IPS-18c (cell line): ENCODE measurements around the gene C16orf92.
A peak's percentile ranks its signal among the peaks of the same experiment; 100 is the strongest.

ENCODE experiments used
- H3K4me3 ChIP-seq: 2 replicates; pipeline ENCODE4 v1.7.0; 2013; ENCODE audit warnings: low read depth, mild to moderate bottlenecking, low read length, moderate library complexity; ENCODE audit not compliant: insufficient read depth
- H3K9me3 ChIP-seq: one replicate; pipeline ENCODE4 v1.6.1; 2013; ENCODE audit warnings: mild to moderate bottlenecking, low read length, moderate library complexity; ENCODE audit not compliant: control insufficient read depth, insufficient read depth

The C16orf92 gene

GRCh38 chr16:30022887-30023286 lies at the start of gene C16orf92:
C16orf92 (plus strand) TSS chr16:30023198; CDS start chr16:30023341, 143 bp downstream.
- H3K4me3 ChIP-seq, result no peak within 1 kb of the TSS
- no peaks in the 10 kb centered on the region for H3K9me3 ChIP-seq

GRCh38 chr16:29973384-29974246 lies 49.4 kb upstream of the C16orf92 start, which contains the start of gene TAOK2:
TAOK2 (plus strand) TSS chr16:29973868; CDS start chr16:29977773, 3,905 bp downstream.
- peak within 1 kb of the TSS; percentile 88 for H3K4me3 ChIP-seq
- H3K9me3 ChIP-seq, result peaks cover 4% of the 10 kb centered on the region

- H3K4me3 ChIP-seq, result peak overlapping the region; percentile 88
- H3K9me3 ChIP-seq, result peaks cover 4% of the 10 kb centered on the region
These were observed 48.5 kb upstream of the C16orf92 start for GRCh38 chr16:29974291-29975133.

- Histone ChIP-seq H3K4me3 (peak overlapping the region; percentile 88), H3K9me3 (peaks cover 4% of the 10 kb centered on the region)
These were observed 47.9 kb upstream of the C16orf92 start for GRCh38 chr16:29975134-29975538.

GRCh38 chr16:29975811-29976511 lies 47.0 kb upstream of the C16orf92 start:
- Histone ChIP-seq H3K4me3 (0 out of 2 replicates have a peak overlapping the region, but pooled peaks have one; percentile 0), H3K9me3 (peaks cover 4% of the 10 kb centered on the region)

- no peak overlapping the region for H3K4me3 ChIP-seq
- H3K9me3 ChIP-seq, result peaks cover 4% of the 10 kb centered on the region
These were observed 45.8 kb upstream of the C16orf92 start for GRCh38 chr16:29977063-29977825.

- no peaks in the 10 kb centered on the region for H3K9me3 ChIP-seq
- no peak overlapping the region for H3K4me3 ChIP-seq
These were observed 44.9 kb upstream of the C16orf92 start for GRCh38 chr16:29978081-29978480.

GRCh38 chr16:29978564-29979270 lies 44.3 kb upstream of the C16orf92 start:
- Histone ChIP-seq H3K4me3 (no peak overlapping the region), H3K9me3 (no peaks in the 10 kb centered on the region)

- Histone ChIP-seq H3K9me3 (no peaks in the 10 kb centered on the region), H3K4me3 (no peak overlapping the region)
These were observed 40.2 kb upstream of the C16orf92 start for GRCh38 chr16:29982560-29983419.

GRCh38 chr16:29983420-29984136 lies 39.4 kb upstream of the C16orf92 start:
- Histone ChIP-seq H3K4me3 (no peak overlapping the region), H3K9me3 (no peaks in the 10 kb centered on the region)

- H3K4me3 ChIP-seq, result no peak overlapping the region
These were observed 38.7 kb upstream of the C16orf92 start for GRCh38 chr16:29984137-29984763.

GRCh38 chr16:29984764-29985147 lies 38.2 kb upstream of the C16orf92 start:
- no peak overlapping the region for H3K4me3 ChIP-seq
- H3K9me3 ChIP-seq, result no peaks in the 10 kb centered on the region

More at GRCh38 chr16:29984137-29984763, 38.7 kb upstream of the C16orf92 start:
- H3K9me3 ChIP-seq, result no peaks in the 10 kb centered on the region

GRCh38 chr16:29985271-29985811 lies 37.7 kb upstream of the C16orf92 start:
- Histone ChIP-seq H3K4me3 (no peak overlapping the region), H3K9me3 (no peaks in the 10 kb centered on the region)

GRCh38 chr16:29986231-29986630 lies 36.8 kb upstream of the C16orf92 start:
- H3K9me3 ChIP-seq, result no peaks in the 10 kb centered on the region

More at GRCh38 chr16:29986231-29986630, 36.8 kb upstream of the C16orf92 start:
- H3K4me3 ChIP-seq, result no peak overlapping the region
